Panc1 (cell line): ENCODE results near the gene KCNJ9. TPM values are rescaled to one million over a fixed set of nuclear protein-coding genes. Genes with fewer than 3 reads are reported as not detected.

Experiments used
- ATAC-seq: fragments of 200-7000 bp; cut with Tn5 transposase; 2 replicates; pipeline ENCODE4 v1.9.1; 2020; ENCODE audit warnings: mild to moderate bottlenecking, moderate library complexity
- BruUV-seq: library from RNA; stranded (reverse); fragments of 400-500 nt; replicated peaks from 2 replicates; lab custom pipeline; 2021; lab: Mats Ljungman, UMichigan
- CTCF ChIA-PET: fragments of 300-600 bp; sonication (Branson Sonifier 250); formaldehyde crosslinking; loops from one replicate; lab custom pipeline; 2022; ENCODE audit warnings: antibody characterized with exemption; lab: Charles Lee
- POLR2A ChIA-PET: fragments of 300-600 bp; sonication (Branson Sonifier 250); formaldehyde crosslinking; loops from one replicate; lab custom pipeline; 2022; ENCODE audit warnings: antibody characterized with exemption; lab: Charles Lee
- DNase-seq: peaks from one replicate; pipeline ENCODE4 v3.0.0-alpha.2; 2010; ENCODE audit warnings: low read depth, low spot score
- H3K27ac ChIP-seq: 2 replicates; pipeline ENCODE4 v1.5.1; 2011; ENCODE audit warnings: mild to moderate bottlenecking, low read length, inconsistent platforms
- H3K27me3 ChIP-seq: fragments of 200-500 bp; sonication (Bioruptor generic); 2 replicates; pipeline ENCODE4 v1.6.0; 2014; ENCODE audit warnings: low read length, inconsistent platforms; ENCODE audit not compliant: control insufficient read depth, insufficient read depth
- H3K36me3 ChIP-seq: fragments of 200-500 bp; sonication (Bioruptor generic); 2 replicates; pipeline ENCODE4 v1.5.1; 2014; ENCODE audit warnings: inconsistent platforms, mild to moderate bottlenecking, low read length, moderate library complexity; ENCODE audit not compliant: control insufficient read depth, insufficient read depth
- H3K4me1 ChIP-seq: 2 replicates; pipeline ENCODE4 v1.5.1; 2011; ENCODE audit warnings: inconsistent platforms, mild to moderate bottlenecking, low read length, moderate library complexity; ENCODE audit not compliant: control insufficient read depth, insufficient read depth
- H3K4me3 ChIP-seq, 2 experiments: 2 replicates each; pipeline ENCODE4 v1.5.1; 2011 to 2012; ENCODE audit warnings: low read depth in 2 of 2, low read length in 2 of 2, mild to moderate bottlenecking in 2 of 2, inconsistent platforms in 1 of 2, moderate library complexity in 1 of 2
- H3K9me3 ChIP-seq: fragments of 200-500 bp; sonication (Bioruptor generic); 2 replicates; pipeline ENCODE4 v1.5.1; 2014; ENCODE audit warnings: low read depth, mild to moderate bottlenecking, inconsistent platforms, low read length, moderate library complexity; ENCODE audit not compliant: control insufficient read depth, insufficient read depth
- POLR2AphosphoS5 ChIP-seq: IDR thresholded peaks from 2 replicates; pipeline ENCODE4 v1.6.1; 2012; ENCODE audit warnings: mild to moderate bottlenecking, low read depth, low read length, moderate library complexity
- SIN3A ChIP-seq: IDR thresholded peaks from 2 replicates; pipeline ENCODE4 v1.6.1; 2012; ENCODE audit warnings: low read depth, mild to moderate bottlenecking, low read length, moderate library complexity, borderline replicate concordance; ENCODE audit not compliant: insufficient read depth
- TCF7L2 ChIP-seq: IDR thresholded peaks from 2 replicates; pipeline ENCODE4 v1.6.1; 2011; ENCODE audit warnings: mild to moderate bottlenecking, low read depth, low read length, inconsistent platforms
- in situ Hi-C: cut with HindIII; loops from 2 replicates; pipeline ENCODE4 v1.10.0; 2016; ENCODE audit warnings: low sequenced_read_pairs, low pct_unique_long_range_greater_than_20kb
- intact Hi-C: fragments of 100-400 bp; cut with micrococcal nuclease; formaldehyde crosslinking; loops from one replicate; pipeline ENCODE4 v1.10.0; 2022; ENCODE audit not compliant: unreplicated experiment
- total RNA-seq: library from RNA; stranded (reverse); gene quantifications from one replicate; pipeline ENCODE4 v1.2.1, GENCODE V29; 2021; ENCODE audit not compliant: unreplicated experiment
- TF ChIP-seq, protein P1 (sequence below): fragments of 450-650 bp; IDR thresholded peaks from 2 replicates; pipeline ENCODE4 v1.5.1; 2017; ENCODE audit warnings: mild to moderate bottlenecking
- TF ChIP-seq, protein P2 (sequence below), 2 experiments: IDR thresholded peaks; 2 replicates each; pipeline ENCODE4 v1.6.1; 2011 to 2012; ENCODE audit warnings: low read depth in 2 of 2, control low read depth in 1 of 2, low read length in 1 of 2, mild to moderate bottlenecking in 1 of 2, moderate library complexity in 1 of 2; ENCODE audit not compliant: insufficient read depth in 1 of 2

Gene KCNJ9
- total RNA-seq, 1 experiment from 2014 or later, result not detected

DNA sequence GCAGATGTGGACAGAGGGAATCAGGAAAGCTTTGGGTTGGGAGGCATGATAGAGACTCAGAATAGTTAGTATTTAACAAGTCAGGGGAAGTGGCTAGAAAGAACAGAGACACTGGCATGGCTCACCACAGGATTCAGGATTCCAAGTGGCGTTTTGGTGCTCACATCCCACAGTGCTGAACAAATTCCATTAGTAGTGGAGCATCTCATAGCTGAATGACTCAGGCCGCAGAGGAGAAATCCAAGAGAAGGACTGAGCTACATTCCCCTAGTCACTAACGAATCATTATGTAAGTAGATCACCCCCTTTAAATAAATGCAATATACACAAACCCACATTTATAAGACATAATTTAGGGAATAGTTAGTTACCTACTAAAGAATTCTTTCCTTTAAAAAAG lies 5.0 kb upstream of the KCNJ9 start:
- Histone ChIP-seq H3K4me3 (no peak overlapping the region), H3K36me3 (no peaks in the 10 kb centered on the region), H3K27ac (no peak overlapping the region), H3K27me3 (peaks cover 19% of the 10 kb centered on the region), H3K9me3 (no peaks in the 10 kb centered on the region), H3K4me1 (no peaks in the 10 kb centered on the region)
- BruUV-seq, result no TSS peak
- in situ Hi-C loops, result no loop called here
- intact Hi-C loops, result no loop called here
- ChIA-PET POLR2A (no interaction called here), CTCF (no interaction called here)
- TF ChIP-seq, protein P1, sequence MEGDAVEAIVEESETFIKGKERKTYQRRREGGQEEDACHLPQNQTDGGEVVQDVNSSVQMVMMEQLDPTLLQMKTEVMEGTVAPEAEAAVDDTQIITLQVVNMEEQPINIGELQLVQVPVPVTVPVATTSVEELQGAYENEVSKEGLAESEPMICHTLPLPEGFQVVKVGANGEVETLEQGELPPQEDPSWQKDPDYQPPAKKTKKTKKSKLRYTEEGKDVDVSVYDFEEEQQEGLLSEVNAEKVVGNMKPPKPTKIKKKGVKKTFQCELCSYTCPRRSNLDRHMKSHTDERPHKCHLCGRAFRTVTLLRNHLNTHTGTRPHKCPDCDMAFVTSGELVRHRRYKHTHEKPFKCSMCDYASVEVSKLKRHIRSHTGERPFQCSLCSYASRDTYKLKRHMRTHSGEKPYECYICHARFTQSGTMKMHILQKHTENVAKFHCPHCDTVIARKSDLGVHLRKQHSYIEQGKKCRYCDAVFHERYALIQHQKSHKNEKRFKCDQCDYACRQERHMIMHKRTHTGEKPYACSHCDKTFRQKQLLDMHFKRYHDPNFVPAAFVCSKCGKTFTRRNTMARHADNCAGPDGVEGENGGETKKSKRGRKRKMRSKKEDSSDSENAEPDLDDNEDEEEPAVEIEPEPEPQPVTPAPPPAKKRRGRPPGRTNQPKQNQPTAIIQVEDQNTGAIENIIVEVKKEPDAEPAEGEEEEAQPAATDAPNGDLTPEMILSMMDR, result no peak
- TF ChIP-seq SIN3A (no peak), POLR2AphosphoS5 (no peak), TCF7L2 (no peak)
- TF ChIP-seq, protein P2, sequence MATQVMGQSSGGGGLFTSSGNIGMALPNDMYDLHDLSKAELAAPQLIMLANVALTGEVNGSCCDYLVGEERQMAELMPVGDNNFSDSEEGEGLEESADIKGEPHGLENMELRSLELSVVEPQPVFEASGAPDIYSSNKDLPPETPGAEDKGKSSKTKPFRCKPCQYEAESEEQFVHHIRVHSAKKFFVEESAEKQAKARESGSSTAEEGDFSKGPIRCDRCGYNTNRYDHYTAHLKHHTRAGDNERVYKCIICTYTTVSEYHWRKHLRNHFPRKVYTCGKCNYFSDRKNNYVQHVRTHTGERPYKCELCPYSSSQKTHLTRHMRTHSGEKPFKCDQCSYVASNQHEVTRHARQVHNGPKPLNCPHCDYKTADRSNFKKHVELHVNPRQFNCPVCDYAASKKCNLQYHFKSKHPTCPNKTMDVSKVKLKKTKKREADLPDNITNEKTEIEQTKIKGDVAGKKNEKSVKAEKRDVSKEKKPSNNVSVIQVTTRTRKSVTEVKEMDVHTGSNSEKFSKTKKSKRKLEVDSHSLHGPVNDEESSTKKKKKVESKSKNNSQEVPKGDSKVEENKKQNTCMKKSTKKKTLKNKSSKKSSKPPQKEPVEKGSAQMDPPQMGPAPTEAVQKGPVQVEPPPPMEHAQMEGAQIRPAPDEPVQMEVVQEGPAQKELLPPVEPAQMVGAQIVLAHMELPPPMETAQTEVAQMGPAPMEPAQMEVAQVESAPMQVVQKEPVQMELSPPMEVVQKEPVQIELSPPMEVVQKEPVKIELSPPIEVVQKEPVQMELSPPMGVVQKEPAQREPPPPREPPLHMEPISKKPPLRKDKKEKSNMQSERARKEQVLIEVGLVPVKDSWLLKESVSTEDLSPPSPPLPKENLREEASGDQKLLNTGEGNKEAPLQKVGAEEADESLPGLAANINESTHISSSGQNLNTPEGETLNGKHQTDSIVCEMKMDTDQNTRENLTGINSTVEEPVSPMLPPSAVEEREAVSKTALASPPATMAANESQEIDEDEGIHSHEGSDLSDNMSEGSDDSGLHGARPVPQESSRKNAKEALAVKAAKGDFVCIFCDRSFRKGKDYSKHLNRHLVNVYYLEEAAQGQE (IDR thresholded peaks at IDR 0.05; ENCODE audit: insufficient read depth in 1 of 2, low read depth in 2 of 2, low read length in 1 of 2), result no peak
- no peak for DNase-seq
- ATAC-seq, result no peak

DNA sequence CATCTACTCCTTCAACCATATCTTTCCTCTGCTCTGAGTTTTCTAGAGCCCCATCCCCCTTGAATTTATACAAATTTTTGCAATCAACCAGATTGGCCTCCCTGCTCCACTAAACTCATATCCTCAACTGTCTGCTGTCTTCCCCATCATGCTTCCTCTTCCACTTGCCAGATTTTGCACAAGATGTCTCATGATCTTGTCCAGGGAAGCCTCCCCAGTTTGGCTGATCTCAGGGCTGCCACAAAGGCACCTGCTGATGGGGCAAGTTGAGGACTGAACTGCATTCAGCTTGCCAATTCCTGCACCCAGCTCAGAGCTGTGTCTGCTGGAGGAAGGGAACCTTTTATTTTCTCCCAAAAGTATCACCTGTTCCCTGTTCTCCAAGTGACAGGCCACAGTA lies 3.9 kb upstream of the KCNJ9 start:
- DNase-seq (no peak), ATAC-seq (no peak)
- TF ChIP-seq POLR2AphosphoS5, result no peak
- TF ChIP-seq, protein P2 (IDR thresholded peaks at IDR 0.05; ENCODE audit: insufficient read depth in 1 of 2, low read depth in 2 of 2, low read length in 1 of 2), result no peak
- TF ChIP-seq TCF7L2, result no peak
- no TSS peak for BruUV-seq
- Histone ChIP-seq H3K4me1 (no peaks in the 10 kb centered on the region), H3K9me3 (no peaks in the 10 kb centered on the region), H3K27me3 (peaks cover 24% of the 10 kb centered on the region), H3K27ac (no peak overlapping the region), H3K4me3 (no peak overlapping the region), H3K36me3 (no peaks in the 10 kb centered on the region)
- in situ Hi-C loops (no loop called here), intact Hi-C loops (no loop called here)
- ChIA-PET CTCF (interaction anchor here (0.6 to 1.6 kb wide), 7 partner anchors 10 to 314 kb away, joined by 4 to 6 read pairs (median 4); partner anchors contain the start of gene ATP1A2), POLR2A (no interaction called here)
